Suprapubic skin (tissue), 4 donors: ENCODE results near the gene STIM1.

ENCODE experiments used
- CTCF ChIP-seq, 2 donors: fragments of 200-600 bp in 1 of 2; fragments of 450-650 bp in 1 of 2; sonication (generic) in 1 of 2; IDR thresholded peaks; one replicate each; pipeline ENCODE4 v1.5.1; 2016 to 2019; ENCODE audit warnings: antibody characterized with exemption in 2 of 2, mild to moderate bottlenecking in 1 of 2, moderate library complexity in 1 of 2
- EP300 ChIP-seq: sonication (generic); formaldehyde crosslinking; IDR thresholded peaks from one replicate; pipeline ENCODE4 v1.6.1; 2017; ENCODE audit warnings: antibody characterized with exemption
- POLR2A ChIP-seq, 2 donors: fragments of 450-650 bp; IDR thresholded peaks; one replicate each; pipeline ENCODE4 v1.6.1; 2017; ENCODE audit warnings: antibody characterized with exemption in 2 of 2, mild to moderate bottlenecking in 2 of 2, moderate library complexity in 2 of 2
- POLR2AphosphoS5 ChIP-seq, 3 donors: sonication (generic); formaldehyde crosslinking; IDR thresholded peaks; one replicate each; pipeline ENCODE4 v1.6.1; 2017; ENCODE audit warnings: antibody characterized with exemption in 3 of 3

- TF ChIP-seq POLR2A (IDR thresholded peaks at IDR 0.05) (no peak), POLR2AphosphoS5 (IDR thresholded peaks at IDR 0.05) (no peak), CTCF (IDR thresholded peaks at IDR 0.05) (no peak), EP300 (no peak)
Observed at GRCh38 chr11:4127357-4127756, 271.9 kb downstream of the STIM1 start.
